ENCODE data around the gene GART.

Gene GART

DNA sequence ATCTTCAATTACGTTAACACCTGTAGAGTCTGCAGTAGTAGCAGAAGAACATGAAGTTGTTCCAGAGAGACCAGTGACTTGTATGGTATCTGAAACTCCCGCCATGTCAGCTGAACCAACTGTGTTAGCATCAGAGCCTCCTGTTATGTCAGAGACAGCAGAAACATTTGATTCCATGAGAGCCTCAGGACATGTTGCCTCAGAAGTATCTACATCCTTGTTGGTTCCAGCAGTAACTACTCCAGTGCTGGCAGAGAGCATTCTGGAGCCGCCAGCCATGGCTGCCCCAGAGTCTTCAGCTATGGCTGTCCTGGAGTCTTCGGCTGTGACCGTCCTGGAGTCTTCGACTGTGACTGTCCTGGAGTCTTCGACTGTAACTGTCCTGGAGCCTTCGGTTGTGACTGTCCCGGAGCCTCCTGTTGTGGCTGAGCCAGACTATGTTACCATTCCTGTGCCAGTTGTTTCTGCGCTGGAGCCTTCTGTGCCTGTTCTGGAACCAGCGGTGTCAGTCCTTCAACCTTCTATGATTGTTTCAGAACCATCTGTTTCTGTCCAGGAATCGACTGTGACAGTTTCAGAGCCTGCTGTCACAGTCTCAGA is 11.2 kb upstream of the GART start:
- DNase-seq (ENCODE audit: low read depth, low spot score): no peak

DNA sequence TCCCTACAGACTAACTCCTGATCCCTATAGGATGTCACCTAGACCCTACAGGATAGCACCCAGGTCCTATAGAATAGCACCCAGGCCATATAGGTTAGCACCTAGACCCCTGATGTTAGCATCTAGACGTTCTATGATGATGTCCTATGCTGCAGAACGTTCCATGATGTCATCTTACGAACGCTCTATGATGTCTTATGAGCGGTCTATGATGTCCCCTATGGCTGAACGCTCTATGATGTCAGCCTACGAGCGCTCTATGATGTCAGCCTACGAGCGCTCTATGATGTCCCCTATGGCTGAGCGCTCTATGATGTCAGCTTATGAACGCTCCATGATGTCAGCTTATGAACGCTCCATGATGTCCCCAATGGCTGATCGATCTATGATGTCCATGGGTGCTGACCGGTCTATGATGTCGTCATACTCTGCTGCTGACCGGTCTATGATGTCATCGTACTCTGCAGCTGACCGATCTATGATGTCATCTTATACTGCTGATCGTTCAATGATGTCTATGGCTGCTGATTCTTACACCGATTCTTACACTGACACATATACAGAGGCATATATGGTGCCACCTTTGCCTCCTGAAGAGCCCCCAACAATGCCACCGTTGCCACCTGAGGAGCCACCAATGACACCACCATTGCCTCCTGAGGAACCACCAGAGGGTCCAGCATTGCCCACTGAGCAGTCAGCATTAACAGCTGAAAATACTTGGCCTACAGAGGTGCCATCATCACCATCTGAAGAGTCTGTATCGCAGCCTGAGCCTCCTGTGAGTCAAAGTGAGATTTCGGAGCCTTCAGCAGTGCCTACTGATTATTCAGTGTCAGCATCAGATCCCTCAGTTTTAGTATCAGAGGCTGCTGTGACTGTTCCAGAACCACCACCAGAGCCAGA is 10.4 kb upstream of the GART start:
- DNase-seq (ENCODE audit: low read depth, low spot score): no peak

DNA sequence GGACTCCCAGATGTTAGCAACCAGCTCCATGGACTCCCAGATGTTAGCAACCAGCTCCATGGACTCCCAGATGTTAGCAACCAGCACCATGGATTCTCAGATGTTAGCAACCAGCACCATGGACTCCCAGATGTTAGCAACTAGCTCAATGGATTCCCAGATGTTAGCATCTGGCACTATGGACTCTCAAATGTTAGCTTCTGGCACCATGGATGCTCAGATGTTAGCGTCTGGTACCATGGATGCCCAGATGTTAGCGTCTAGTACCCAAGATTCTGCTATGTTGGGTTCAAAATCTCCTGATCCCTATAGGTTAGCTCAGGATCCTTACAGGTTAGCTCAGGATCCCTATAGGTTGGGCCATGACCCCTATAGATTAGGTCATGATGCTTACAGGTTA is 9.7 kb upstream of the GART start:
- no peak for DNase-seq (ENCODE audit: low read depth, low spot score)

DNA sequence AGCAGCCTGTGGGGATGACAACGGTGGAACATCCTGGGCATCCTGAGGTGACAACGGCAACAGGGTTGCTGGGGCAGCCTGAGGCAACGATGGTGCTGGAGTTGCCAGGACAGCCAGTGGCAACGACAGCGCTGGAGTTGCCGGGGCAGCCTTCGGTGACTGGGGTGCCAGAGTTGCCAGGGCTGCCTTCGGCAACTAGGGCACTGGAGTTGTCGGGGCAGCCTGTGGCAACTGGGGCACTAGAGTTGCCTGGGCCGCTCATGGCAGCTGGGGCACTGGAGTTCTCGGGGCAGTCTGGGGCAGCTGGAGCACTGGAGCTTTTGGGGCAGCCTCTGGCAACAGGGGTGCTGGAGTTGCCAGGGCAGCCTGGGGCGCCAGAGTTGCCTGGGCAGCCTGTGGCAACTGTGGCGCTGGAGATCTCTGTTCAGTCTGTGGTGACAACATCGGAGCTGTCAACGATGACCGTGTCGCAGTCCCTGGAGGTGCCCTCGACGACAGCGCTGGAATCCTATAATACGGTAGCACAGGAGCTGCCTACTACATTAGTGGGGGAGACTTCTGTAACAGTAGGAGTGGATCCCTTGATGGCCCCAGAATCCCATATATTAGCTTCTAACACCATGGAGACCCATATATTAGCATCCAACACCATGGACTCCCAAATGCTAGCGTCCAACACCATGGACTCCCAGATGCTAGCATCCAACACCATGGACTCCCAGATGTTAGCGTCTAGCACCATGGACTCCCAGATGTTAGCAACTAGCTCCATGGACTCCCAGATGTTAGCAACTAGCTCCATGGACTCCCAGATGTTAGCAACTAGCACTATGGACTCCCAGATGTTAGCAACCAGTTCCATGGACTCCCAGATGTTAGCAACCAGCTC is 9.1 kb upstream of the GART start:
- no peak for DNase-seq (ENCODE audit: low read depth, low spot score)

DNA sequence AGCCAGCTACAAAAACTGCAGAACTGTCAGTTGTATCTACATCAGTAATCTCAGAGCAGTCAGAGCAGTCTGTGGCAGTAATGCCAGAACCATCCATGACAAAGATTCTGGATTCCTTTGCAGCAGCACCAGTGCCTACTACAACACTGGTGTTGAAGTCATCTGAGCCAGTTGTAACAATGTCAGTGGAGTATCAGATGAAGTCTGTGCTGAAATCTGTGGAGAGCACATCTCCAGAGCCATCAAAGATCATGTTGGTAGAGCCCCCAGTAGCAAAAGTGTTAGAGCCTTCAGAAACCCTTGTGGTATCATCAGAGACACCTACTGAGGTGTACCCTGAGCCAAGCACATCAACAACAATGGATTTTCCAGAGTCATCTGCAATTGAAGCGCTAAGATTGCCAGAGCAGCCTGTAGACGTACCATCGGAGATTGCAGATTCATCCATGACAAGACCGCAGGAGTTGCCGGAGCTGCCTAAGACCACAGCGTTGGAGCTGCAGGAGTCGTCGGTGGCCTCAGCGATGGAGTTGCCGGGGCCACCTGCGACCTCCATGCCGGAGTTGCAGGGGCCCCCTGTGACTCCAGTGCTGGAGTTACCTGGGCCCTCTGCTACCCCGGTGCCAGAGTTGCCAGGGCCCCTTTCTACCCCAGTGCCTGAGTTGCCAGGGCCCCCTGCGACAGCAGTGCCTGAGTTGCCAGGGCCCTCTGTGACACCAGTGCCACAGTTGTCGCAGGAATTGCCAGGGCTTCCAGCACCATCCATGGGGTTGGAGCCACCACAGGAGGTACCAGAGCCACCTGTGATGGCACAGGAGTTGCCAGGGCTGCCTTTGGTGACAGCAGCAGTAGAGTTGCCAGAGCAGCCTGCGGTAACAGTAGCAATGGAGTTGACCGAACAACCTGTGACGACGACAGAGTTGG is 8.2 kb upstream of the GART start:
- no peak for DNase-seq (ENCODE audit: low read depth, low spot score)

DNA sequence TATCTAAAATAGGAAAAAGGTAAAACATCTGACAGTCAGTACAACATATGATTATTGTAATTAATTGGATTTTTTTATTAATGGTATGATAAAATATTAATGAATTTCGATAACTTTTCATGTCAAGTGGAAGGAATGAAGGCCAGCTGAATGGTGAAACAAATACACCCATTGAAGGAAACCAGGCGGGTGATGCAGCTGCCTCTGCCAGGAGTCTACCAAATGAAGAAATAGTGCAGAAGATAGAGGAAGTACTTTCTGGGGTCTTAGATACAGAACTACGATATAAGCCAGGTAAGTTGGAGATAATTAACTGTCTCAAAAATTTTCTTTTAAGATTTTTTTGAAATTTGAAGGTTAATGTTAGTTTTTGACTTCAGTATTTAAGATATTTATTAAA is 4.2 kb upstream of the GART start:
- DNase-seq (ENCODE audit: low read depth, low spot score): no peak

DNA sequence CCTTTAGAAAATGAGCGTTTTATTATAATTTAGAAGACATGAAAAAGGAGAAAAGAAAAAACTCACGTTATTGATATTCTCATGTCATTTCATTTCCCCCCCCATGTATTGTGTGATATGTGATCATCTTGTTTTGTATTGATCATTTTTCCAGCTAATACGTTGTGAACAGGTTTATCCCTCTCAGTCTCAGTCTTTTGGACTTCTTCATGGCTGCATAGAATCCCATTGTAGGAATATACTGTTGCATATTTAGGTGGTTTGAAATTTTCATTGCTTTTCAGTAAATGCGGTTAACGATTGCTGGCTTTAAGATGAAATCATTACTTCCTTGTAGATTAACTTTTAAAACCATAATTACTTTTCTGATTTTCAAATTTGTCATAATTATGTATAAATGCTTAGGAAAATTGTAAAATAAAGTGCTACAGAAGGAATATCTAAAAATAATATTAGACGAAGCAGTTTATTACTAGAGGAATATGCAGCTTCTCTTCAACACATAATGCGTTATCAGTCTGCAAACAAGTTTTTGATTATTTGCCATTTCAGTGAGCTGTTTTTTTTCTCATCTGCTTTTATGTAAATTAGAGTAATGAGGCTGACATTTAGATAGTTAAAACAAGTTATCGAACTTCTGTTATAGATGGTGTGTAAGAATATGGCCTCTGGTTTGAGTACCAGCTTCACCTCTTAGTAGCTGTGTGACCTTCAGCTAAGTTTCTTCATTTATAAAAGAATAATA is 2.7 kb upstream of the GART start:
- no peak for DNase-seq (ENCODE audit: low read depth, low spot score)

DNA sequence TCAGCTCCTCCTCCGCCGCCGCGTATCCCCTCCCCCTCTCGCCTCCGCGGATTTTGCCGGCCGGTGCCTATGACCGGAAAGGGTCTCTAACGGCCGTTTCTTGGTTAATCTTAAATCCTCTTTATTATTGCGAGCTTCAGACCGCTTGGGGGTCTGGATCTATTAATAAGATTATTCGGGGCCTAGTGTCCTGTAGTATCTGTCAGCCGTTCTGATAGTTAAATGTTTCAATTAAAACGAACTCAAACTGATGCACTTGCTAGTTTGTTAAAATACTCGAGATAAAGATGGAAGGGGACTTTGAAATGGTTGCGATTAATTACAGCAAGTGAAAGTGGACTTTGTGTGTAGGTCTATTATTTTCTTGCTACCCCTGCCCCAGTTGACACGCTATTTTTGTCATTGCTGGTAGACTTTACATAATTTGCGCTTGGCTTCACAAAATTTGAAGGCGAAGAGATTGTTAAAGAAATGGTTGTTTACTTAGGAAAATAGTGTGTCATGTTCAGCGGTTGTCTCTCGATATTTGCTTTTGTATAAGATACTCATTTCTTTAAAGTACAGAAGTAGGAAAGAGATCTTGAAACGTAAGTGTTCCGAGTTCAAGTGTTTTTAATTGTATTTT is 1.7 kb upstream of the GART start:
- DNase-seq (ENCODE audit: low read depth, low spot score): no peak

DNA sequence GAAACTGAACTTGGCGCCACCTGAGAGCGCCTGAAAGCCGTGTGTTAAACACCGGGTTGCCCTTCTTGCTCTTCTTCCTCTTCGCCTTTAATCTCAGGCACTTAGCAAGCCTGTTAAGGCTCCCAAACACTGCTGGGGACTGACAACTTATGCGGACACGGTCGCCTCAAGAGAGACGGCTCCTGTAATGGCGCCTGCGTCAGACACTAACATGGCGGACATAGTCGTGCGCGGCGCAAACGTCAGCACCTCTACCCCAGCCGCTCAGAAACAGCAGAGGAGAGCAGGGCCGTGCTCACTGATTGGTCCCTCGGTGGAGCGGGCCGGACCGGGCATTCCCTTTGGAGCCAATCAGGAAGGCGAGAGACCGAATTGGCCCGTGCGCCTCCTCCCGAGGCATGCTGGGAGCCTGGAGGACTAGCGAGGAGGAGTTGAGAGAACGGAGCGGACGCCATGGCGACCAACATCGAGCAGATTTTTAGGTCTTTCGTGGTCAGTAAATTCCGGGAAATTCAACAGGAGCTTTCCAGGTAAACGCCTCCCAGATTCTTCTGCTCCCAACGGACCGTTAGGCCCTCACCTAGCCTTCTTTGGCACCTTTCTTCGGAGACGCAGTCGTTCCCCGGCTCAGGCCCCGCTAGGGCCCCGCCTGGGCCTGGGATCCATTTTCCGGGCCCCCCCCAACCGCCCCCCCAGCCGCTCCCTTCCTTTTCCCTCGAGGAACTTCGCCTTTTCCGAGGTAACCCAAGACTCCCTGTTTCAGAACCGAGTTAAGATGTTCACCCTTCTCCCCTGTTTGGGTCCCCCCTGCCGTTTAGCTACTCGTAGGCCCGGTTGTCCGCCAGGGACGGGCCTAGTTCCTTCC is 955 bp upstream of the GART start, which contains the start of gene SON:
Gene SON (plus strand): TSS at position 399 of the 865 bp plus-strand sequence. CDS start 55 bp downstream, at position 454.
- DNase-seq (ENCODE audit: low read depth, low spot score): peak; percentile 99

DNA sequence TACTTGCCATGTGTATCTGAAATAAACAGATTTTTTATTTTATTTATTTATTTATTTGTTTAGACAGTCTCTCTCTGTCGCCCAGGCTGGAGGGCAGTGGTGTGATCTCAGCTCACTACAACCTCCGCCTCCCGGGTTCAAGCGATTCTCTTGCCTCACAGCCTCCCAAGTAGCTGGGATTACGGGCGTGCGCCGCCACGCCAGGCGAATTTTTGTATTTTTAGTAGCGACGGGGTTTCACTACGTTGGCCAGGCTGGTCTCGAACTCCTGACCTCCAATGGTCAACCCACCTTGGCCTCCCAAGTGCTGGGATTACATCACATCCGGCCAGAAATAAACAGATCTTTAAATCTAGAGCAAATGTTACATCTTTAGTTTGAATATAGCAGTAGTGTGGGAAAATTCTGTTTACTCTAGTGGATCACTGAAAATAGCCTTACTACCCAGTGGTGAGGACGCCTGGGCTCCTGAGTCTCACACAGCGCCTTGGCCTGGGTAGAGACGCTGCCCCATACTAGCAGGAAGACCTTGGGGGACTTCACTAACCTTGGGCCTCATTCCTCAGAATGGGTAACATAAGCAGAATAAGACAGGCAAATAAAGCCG is 709 bp downstream of the GART start:
- DNase-seq (ENCODE audit: low read depth, low spot score): no peak

DNA sequence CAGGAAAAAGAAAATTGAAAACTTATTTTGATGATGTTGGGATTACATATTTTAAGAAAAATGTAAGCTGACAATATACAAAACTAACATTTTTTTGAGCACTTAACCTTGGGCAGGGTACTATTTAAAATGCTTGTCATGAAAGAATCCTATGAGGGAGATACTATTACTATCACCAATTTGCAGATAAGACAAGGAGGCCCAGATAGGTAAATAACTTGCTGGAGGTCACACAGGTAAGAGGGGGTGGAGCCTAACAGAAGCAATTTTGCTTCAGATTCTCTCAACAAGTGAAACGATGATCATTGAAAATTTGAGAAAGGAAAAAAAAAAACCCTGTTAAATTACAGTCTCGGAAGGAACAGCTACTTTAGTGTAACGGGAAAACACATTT is 1.2 kb downstream of the GART start:
- no peak for DNase-seq (ENCODE audit: low read depth, low spot score)

DNA sequence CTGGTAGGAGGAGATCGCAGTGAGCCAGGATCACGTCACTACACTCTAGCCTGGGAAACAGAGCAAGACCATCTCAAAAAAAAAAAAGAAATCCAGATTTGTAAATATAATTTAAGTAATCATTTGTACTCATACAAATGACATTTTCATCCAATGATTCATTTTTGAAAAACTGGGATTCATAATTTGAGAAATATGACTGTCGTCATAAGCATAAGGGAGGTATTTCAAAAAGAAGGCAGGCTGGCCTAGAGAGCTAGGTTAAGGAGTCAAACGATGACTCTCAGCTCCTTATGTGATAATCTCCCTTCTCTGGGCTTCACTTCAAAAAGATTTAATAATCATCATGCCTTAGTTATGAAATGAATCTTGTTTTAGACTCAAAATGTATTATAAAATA is 2.3 kb downstream of the GART start:
- no peak for DNase-seq (ENCODE audit: low read depth, low spot score)

DNA sequence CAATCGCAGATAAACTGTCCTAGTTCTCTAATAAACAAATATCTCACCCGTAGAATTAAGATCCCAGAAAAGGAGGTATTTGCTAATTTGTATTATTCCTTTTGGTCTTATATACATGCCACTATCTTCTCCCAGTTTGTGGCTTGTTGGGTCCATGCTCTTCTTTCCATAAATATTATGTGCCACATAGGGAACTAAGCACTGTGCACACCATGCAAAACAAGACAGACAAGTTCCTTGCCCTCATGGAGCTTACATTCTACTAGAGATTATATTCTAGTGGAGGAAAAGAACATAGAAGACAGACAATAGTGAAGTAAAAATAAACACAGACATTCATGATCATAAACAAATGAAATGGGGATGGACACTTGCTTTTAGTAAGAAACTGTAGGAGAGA is 4.7 kb downstream of the GART start:
- DNase-seq (ENCODE audit: low read depth, low spot score): no peak

DNA sequence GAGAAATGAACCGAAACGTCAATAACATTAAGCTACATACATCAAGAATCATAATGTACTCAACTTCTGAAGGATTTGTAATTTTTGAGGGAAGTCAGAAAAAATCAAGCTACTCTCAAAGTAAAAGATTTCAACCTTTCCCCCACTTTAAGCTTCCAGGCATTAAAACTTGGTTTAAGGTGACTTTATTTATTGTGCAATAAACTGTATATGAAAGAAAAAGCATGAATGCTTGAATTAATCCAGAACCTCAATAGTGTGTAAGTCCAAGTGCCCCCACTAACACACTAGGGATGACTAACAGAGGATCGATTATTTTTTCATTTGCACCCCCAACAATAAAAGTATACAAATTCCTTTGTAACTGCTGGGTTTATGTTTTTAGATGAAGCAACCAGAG is 10.9 kb downstream of the GART start:
- no peak for DNase-seq (ENCODE audit: low read depth, low spot score)

DNA sequence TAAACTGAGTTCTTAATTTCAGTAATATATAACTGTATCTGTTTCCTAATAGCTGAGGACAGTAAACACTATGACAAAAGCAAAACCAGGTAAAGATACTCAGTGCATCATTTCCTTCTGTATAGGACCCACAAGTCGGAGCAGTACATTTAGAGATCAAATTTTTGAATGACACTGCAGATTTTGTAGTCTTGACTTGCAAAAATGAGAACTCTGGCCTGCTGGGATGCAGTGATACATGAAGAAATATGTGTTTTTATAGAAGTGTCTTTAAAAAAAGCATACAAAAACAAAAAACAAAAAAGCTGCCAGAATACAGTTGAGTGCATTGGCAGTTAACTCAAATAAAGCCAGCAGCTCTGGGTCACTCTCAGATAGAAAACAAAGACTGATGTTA is 19.0 kb downstream of the GART start:
- no peak for DNase-seq (ENCODE audit: low read depth, low spot score)

DNA sequence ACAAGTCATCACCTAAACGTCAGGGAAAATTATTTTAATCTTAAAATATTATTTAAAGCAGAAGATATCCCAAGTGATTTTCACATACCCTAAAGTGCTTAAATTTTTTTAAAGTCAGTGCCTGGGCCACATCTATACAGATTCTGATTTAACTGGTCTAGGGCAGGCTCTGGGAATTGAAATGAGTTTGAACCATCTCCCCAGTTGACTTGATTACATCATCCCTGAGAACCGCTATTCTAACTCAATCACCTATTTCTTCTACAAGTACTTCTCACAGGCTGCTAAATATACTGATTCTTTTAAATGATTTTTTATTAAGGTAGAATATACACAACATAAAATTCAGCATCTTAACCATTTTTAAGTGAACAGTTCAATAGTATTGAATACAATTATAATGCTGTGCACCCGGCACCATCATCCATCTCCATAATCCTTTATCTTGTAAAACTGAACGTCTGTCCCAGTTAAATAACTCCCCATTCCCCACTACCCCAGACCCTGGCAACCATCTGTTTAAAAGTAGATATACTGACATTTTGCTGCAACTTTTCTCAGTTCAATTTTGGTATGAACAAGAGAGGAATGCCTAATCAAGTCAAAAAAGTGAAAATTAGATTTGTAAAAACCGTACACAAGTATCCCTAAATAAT is 19.5 kb downstream of the GART start:
- no peak for DNase-seq (ENCODE audit: low read depth, low spot score)

DNA sequence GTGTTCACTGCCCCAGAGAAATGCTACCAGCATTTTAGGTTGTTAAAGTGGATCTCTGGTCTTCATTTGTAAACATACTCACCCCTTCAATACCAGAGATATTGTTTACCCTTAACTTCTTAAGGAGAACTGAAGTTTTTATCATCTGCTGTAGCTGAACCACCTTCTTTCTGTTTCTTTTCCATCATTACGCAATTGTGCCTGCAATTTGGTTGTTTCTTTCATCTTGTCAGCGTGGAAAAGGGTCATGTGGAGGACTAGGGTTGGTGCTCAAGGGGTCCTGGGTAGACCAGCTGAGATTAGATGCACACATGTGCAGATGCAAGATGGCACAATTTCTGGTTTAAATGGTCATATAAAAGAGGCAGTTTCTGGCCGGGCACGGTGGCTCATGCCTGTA is 23.0 kb downstream of the GART start:
- DNase-seq (ENCODE audit: low read depth, low spot score): no peak

DNA sequence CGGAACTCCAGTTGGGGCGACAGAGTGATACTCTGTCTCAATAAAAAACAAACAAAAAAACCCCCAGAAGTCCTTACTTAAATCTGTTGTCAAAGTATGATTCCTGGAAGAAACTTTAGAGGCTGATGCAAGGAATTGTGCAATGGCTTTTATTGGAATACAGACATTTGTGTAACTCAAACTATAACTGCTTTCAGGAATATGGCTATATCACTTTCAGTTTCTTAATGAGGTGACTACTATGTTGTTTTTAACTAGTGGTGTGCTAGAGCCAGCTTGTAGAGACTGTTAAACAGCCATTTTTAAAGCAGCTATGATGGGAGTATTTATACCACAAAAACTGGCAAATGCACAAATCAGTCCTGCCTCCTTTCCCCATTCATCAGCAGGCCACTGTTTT is 27.7 kb downstream of the GART start:
- no peak for DNase-seq (ENCODE audit: low read depth, low spot score)

All from activated CD4-positive, CD25-positive, alpha-beta regulatory T cell treated with anti-CD3 and anti-CD28 coated beads, Interleukin-2, amount 50 U/mL, for 16 hours (primary cell).